KBM-7 (cell line): Measurements from ENCODE around the gene RFNG.

Source experiments
- DNase-seq: peaks from one replicate; pipeline ENCODE4 v3.0.0-alpha.2; 2015
- in situ Hi-C: fragments of 300-500 bp; cut with MboI; formaldehyde crosslinking; loops from 2 replicates; pipeline ENCODE4 v1.14.3; 2020; ENCODE audit warnings: low sequenced_read_pairs, low pct_unique_long_range_greater_than_20kb, mixed read lengths

RFNG gene

DNA sequence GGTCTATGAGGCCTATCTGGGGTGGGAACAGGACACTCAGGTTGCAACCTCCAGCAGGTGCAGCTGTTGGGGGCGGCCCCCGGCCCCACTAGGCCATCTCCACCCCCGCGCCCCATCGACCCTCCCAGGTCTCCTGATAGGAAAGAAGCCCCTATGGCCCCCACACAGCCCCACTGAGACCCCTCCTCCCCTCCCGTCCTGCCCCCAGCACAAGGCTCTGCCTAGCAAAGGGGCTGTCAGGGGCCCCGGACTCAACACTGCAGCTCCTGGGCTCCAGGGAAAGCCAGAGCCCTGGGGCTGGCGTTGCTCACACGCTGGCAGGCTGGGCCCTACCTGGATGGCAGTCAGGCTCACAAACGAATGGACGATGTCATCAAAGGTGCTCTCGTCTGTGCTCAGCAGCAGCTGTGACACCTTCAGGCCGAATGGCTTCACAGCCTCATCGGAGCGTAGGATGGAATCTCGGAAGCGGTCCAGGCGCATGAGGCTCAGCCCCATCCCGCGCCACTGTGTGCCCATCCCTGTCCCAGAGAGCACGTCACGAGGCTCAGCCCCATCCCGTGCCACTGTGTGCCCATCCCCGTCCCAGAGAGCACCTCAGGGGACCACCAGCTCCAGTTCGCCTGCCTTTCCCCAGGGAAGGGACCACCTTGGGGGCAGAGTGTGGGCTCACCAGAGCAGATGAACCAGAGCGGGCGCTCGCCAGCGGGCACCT, 39.1 kb upstream of the RFNG start:
- in situ Hi-C loops = no loop called here
- no peak for DNase-seq

DNA sequence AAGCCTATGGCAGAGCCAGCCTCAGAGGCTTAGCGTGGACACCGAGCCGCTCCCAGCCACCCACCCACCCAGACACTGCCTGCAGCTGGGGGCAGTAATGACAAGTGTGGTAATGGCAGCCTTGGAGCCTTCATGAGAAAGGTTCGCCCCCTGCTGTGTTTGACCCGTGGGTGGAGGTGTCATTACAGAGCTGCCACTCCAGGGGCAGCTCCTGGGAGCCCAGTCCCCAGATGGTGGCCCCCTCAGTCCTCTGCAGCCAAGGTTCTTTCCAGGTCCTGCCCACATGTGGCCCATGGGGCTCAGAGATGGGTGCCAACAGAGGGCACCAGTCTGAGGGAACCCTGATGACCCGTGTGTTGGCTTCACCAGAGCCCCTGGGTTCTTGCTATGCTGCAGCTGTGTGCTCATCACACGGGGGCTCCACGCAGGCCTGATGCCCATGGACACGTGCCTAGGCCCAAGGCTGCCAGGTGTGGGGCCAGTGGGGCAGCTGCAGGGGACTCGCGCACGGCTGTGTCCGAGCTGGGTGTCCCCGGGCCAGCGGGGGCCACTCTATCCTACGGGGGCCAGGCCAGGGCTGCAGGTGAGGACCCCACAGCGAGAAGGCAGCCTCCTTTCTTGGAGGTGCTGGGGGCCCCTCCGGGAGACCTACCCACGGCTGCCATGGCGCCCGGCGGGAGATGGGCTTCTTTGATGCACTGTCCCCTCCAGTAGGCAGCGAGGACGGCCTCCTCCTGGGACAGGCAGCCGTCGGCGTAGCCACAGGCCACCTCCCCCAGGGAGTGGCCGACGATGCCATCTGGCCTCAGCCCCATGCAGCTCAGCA, 38.3 kb upstream of the RFNG start:
- in situ Hi-C loops = no loop called here
- no peak for DNase-seq

DNA sequence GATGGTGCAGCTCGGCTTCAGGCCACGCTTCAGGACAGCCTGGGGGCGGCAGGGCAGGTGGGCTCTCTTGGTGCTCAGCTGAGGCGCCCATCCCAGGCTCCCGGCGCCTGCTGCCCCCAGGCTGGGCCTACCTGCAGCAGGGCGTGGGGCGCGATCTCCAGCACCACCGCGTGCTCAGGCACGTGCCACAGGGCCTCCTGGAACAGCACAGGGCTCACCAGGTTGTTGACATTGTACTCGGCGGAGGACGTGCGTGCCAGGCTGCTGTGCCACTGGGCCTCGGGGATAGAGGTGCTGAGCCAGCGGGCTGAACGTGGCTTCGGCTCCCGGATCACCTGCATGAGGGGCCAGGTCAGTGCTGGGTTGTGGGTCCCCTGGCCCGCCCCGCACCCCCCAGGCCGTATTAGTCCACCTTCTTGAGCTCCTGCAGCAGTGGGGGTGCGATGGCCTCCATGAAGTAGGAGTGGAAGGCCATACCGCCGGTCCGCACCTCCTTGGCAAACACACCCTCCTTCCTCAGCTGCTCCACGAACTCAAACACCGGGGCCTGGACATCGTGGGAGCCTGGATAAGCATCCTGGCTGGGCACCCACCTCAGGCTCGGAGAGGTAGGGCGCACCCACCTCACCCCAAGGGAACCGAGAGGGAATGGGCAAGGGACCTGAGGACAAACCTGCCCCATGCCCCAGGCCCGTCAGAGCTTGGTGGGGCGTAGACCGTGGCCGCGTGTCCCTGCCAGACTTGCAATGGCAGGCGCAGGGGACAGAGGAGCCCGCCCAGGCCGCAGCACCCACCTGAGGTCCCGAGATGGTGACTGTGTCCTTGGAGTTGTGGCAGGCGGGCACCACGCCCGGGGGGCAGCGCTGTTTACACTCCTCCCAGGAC, 37.5 kb upstream of the RFNG start:
- in situ Hi-C loops = no loop called here
- DNase-seq = no peak

DNA sequence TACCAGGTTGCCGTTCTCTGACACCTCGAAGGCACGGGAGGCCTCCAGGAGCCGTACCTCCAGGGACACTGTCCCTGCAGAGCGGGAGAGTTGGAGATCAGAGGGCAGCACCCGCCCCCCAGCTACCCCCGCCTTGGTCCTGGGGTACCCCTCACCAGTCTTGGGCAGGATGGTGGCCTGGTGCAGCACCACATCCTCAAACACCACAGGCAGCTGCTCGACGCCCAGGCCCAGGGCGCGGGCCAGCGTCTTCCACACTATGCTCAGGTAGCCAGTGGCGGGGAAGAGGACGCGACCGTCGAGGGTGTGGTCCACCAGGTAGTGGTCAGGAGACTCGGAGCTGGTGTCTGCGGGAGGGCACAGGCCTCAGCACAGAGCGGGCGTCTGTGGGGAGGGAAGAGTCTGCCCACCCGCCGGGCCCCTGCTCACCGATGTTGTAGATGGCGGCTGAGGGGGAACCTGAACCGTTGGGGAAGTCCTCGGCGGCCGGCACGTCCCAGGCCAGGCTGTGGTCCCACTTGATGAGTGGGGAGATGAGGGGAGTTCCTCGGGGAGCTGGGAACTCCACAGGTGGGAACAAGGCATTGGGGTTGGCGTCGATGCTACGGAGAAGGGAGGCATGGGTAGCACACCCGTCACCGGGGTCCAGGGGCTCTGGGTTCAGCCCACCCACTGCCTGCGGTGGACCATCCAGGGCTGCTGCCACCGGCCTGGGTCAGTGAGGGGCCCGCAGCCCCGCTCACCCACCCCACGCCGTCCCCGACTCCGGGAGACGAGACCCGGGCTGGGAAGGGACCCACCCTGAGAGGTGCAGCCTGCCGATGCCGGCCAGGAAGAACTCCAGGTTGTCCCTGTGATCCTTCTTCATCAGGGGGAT, 36.6 kb upstream of the RFNG start:
- in situ Hi-C loops = no loop called here
- no peak for DNase-seq

DNA sequence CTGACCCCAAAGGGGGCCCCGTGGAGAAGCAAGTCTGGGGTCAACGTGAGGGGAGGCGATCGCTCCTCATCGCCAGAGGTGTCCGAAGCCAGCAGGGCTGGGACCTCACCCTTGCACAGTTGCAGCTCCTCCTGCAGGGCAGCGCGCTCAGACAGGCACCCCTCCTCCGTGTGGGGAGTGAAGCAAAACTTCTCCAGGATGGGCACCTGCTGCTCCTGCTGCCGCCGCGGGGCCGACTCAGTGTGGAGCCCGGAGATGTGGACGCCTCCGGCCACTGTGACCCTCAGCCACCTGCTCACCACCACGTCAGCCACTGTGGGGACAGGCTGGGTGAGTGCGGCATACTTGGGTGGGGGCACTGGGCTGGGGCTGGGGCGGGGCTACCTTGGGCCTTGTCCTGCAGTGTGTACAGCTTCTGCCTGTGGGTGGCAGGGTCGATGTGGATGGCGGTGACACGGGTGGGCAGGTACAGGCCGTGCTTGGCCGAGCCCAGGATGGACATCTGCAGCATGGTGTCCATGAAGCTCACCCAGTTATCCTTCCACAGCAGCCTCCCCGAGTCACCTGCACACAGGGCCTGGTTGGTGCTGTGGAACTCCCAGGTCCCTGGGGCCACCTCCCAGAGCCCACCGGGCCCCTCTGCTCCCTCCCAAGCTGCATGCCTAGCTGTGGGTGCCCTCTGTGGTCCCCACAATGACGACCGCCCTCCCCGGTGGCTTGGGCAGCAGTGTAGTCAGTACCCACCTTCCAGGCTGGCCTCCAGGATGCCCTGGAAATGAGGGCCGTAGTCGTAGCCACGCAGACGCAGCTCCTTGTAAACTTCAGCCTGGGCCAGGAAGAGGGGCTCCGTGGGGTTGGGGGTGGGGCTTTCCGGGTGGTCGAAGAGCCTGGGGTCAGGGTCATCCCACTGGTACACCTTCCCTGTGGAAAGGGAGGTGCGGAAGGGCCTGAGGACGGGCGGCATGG, 35.6 kb upstream of the RFNG start:
- no peak for DNase-seq
- in situ Hi-C loops = no loop called here

DNA sequence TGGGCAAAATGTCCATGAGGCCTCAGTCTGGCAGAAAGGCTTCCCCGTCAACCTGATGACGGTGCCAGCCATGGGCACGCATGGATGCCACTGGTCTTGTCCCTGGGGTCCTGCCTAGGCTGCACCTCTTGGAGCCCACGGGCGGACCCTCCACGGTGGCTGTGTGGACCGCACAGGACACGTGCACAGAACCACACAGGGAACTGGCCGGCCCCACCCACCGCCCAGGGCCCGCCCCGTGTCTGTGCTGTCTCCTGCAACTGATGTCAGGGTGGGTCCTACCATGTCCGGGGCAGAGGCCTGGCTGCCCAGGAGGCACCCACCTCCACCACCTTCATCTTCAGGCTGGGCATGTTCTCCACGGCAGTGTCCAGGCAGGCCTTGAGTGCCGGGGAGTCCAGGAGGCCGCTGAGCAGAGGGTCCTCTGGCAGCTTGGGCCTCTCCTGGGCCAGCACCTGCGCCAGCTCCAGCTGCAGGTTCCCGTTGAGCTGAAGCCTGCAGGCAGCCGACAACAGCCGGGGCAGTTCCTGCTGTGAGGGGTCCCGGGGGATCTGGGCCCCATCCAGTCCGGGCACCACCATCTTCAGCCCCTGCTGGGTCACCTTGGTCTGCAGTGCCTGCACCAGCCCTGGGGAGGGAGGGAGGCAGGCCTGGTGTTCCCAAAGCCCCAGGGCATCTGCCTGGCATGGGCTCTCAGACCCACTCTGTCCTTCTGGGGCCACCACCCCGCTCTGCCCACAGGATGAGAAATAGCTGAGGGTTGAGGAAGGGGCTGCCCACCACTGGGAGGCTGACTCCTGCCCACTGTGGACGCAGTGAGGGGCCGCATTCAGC, 34.5 kb upstream of the RFNG start:
- in situ Hi-C loops = no loop called here
- no peak for DNase-seq

DNA sequence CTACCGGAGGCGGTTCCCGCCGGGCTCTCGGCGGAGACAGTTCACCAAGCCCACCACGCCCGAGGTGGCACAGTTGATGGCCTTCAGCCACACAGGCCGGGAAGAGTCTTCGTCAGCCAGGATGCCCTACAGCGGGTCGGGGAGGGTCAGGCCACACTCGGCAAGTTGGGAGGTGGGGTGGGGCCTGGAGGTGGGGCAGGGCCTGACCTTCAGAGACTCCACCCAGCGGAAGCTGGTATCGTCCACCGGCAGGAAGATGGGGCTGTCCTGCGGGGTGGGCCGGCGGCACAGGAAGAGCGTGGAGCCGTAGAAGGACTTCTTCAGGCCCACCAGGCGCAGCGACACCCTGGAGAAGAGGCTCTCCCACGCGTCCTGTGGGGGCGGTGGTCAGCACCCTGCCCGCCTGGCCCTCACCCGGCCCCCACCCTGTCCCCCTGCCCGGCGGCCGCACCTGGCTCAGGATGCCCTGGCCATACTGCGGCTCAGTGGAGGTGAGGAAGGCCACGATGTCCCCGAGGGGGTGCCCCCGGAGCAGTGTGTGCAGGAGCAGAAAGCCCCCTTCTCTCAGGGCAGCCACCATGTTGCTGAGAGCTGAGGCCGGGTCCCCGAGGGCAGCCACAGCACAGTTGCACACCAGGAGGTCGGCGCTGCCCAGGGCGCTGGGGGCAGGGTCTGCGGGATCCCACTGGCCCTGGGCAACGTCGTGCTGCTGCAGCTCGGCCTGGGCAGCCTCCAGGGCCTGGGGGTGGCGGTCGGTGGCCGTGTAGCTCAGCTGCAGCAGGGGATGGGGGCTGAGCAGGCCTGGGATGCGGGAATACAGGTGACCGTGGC, 33.6 kb upstream of the RFNG start:
- no peak for DNase-seq
- in situ Hi-C loops = no loop called here

DNA sequence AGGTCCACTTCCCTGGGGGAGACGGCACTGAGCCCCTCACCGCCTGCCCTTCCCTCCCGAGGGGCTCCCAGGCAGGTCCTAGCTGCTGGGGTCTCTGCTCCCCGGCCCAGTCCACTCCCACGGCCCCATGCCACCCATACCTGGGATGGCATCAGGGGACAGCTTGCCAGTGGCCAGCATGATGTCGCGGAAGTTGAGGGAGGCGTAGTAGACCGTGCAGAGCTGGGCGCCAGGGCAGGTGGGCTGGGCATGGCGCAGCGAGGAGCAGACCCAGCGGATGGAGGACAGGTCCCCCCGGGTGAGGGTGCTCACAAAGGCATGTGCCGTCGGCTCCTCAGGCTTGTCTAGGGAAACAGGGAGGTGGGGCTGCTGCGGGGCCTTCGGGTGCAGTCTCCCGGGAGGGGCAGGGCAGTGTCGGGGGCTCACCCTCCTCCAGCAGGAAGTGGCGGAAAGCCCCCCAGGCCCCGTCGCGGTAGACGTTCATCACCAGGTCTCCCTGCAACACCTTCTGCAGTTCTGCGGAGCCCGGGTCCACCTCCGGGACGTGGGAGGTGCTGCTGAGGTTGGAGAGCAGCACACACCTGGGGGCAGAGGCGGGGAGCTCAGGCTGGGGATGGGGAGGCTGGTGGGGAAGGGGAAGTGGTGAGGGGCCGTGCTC, 32.9 kb upstream of the RFNG start:
- in situ Hi-C loops = no loop called here
- DNase-seq = no peak

DNA sequence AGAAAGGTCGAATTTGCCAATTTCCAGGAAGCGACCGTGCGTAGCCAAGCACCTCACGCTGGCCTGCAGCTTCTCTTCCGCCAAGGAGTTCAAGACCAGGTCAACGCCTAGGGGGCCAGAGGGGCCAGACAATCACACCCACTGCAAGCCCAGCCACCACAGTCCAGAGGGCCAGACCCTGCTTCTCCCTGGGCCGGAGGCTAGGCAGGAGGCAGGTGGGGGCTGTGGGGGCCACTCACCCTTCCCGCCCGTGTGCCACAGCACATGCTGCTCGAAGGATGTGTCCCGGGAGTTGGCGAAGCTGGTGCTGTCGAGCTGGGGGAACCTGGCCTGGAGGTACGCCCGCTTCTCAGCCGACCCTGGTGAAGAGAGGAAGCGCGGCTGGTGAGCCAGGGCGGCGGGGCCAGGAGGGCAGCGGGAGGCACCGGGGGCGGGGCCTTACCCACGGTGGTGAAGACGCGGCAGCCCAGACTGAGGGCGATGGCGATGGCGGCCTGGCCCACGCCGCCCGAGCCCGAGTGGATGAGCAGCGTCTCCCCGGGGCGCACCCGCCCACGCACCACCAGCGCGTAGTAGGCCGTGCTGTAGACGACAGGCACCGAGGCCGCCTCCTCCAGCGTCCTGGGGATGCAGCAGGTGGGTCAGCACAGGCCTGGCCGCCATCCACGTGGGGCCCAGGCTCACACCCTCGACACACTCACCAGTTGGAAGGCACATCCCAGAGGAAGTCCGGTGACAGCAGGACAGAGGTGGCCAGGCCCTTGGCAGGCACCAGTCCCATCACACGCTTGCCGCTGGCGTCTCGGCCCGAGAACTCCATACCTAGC, 32.1 kb upstream of the RFNG start:
- DNase-seq = no peak
- in situ Hi-C loops = no loop called here

DNA sequence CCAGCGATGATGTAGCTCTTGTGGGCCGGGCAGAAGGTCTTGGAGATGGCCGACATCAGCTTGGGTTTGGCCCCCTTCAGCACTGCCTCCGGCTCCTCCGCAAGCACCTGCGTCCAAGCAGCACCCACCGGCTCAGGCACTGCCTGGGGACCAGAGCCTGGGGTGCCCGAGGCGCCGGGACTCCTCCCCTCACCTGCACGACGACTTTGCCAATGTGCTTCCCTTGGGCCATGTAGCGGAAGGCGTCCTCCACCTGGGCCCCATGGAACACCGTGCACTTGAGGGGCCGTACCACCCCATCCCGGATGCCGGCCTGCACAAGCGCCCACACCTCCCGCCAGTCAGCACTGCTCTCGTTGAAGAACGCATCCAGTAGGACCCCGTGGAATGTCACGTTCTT, 31.4 kb upstream of the RFNG start:
- no peak for DNase-seq
- in situ Hi-C loops = no loop called here

DNA sequence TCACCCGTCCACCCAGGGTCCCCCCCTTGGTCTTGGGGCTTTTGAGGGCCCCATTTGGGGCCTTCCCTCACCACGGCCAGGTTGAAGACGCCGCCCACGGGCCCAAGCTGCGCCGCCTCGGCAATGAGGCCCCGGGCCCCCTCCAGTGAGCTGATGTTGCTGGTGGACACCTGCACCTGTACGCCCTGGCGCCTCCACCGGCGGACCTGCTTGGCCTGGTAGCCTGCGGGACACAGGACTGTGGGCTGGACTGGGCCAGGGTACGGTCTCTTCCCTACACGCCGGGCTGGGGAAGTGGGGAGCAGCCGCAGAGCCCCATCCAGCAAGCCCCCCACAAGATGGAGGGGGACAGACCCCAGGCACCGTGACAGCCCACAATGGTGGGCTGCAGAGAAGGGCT, 30.8 kb upstream of the RFNG start:
- no peak for DNase-seq
- in situ Hi-C loops = no loop called here

DNA sequence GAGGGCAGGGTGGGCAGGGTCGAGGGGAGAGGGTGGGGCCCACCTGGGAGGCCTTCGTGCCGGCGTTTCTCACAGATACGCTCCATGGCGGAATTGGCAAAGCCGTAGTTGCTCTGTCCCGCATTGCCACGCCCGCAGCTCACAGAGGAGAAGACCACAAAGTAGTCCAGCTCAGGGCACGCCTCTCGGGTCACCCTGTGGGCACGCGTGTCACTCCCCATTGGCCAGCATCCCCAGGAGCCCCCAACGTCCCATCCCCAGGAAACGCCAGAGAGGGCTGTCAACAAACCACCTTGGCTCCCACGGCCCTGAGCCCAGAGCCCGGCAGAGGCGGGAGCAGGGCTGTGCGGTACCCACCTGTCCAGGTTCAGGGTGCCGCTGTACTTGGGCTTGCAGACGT, 30.4 kb upstream of the RFNG start:
- DNase-seq = no peak
- in situ Hi-C loops = no loop called here

DNA sequence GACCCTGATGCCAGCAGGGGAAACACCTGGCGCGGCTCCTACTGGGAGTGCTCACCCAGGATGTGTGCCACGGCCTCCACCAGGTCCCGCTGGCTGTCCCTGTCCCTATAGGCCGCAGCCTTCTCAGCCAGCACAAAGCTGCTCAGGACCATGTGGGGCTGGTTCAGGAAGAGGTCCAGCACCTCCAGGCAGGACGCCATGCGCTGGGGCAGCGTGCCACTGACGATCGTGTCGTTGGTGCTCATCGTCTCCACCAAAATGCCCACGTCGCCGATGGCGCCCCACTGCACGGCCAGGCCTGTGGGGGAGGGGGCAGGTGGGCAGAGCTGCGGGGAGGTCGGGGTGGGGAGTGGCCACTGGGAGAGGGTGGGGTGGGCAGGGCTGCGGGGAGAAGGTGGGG, 29.9 kb upstream of the RFNG start:
- DNase-seq = no peak
- in situ Hi-C loops = no loop called here

DNA sequence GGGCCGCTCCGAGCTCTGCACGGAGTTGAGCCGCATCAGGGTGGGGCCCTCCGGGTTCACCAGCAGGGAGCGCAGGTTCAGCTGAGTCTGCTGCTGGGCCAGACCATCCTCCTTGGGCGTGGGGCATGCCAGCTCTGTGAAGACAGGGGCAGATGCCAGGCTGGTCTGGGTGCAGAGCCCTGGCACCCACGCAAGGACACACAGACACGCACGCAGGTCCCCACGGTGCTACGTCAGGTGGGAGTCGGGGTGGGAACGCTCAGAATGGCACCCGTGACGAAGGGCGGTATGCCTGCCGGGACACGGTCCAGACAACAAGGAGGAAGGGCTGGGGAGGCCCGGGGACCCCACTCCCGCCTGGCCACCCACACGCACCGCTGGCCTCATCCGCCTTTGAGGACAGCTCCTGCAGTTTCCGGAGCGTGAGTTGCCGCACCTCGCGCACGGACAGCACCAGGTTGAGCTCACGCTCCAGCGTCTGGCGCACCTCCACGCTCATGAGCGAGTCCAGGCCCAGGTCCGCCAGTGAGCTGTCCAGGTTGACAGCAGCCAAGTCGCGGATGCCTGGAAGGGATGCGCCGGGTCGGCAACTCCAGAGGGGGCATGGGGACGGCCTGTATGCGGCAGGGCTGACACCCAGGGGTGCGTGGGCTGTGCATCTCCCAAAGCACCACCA, 29.3 kb upstream of the RFNG start:
- no peak for DNase-seq
- in situ Hi-C loops = no loop called here
